NCI-H187 (cell line): ENCODE measurements around the gene ELP2.

Experiments
- DNase-seq, 2 experiments: peaks; one replicate each; lab custom pipeline; 2025; lab: John Stamatoyannopoulos, UW

ELP2 gene

GRCh38 chr18:36215577-36215976 is 85.9 kb downstream of the ELP2 start:
- no peak for DNase-seq

DNA sequence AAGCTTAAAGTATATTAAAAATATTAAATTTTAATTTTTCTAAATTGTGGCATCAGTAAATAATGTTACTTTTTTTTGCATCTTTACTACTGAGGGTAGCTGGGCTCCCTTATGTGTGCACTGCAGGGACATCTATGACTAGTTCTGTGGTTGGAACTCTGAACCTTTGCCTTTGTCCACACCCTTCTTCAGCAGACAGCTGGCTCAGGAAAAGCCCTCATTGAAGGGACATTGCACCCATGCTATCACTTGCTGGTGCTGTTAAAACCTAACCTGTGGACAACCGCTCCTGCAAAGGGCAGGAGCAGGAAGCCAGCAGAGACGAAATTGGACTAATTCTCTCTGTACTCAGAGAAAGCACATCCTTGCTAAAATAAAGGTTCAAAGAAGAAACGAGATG is 87.6 kb downstream of the ELP2 start:
- DNase-seq = no peak

DNA sequence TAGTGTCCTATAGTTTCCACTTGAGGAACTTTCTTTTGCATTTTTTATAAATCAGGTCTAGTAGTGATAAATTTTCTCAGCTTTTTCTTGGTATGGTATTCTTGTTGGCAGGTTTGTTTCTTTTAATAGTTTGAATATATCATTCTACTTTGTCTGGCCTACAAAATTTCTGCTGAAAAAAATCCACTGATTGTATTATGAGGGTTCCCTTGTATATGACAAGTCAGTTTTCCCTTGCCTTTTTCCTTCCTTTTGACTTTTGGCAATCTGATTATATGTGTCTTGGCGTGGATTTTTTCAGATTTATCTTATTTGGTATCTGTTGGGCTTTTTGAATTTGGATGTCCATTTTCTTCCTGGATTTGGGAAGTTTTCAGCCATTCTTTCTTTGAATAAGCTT is 99.5 kb downstream of the ELP2 start:
- no peak for DNase-seq
